Peyer's patch (tissue), 4 donors: ENCODE results near the gene MAN2A1. TPM values are rescaled to one million over a fixed set of nuclear protein-coding genes. Genes with fewer than 3 reads are reported as not detected.

Experiments used
- DNase-seq, 3 donors: peaks; one replicate each; pipeline ENCODE4 v3.0.0-alpha.2; 2017 to 2019
- H3K27ac ChIP-seq, 4 donors: fragments of 200-600 bp; sonication (generic); one replicate each; pipeline ENCODE4 v1.5.1; 2016 to 2019
- H3K27me3 ChIP-seq, 2 donors: fragments of 200-600 bp; sonication (generic); one replicate each; pipeline ENCODE4 v1.5.1; 2019
- H3K36me3 ChIP-seq, 3 donors: fragments of 200-600 bp; sonication (generic); one replicate each; pipeline ENCODE4 v1.5.1; 2016 to 2019
- H3K4me1 ChIP-seq, 4 donors: fragments of 200-600 bp; sonication (generic); one replicate each; pipeline ENCODE4 v1.5.1; 2016 to 2019
- H3K4me3 ChIP-seq, 4 donors: fragments of 200-600 bp; sonication (generic); 1 replicate in 3 of 4; 2 replicates in 1 of 4; pipeline ENCODE4 v1.5.1; 2016 to 2019; ENCODE audit warnings: mild to moderate bottlenecking in 1 of 4
- H3K9me3 ChIP-seq, 4 donors: fragments of 200-600 bp; sonication (generic); one replicate each; pipeline ENCODE4 v1.5.1; 2016 to 2019; ENCODE audit warnings: mild to moderate bottlenecking in 1 of 4
- CTCF ChIP-seq, 6 experiments: fragments of 450-650 bp in 4 of 6; fragments of 200-600 bp in 2 of 6; sonication (generic) in 1 of 6; IDR thresholded peaks; one replicate each; pipeline ENCODE4 v1.5.1; 2017 to 2019; ENCODE audit warnings: antibody characterized with exemption in 6 of 6, mild to moderate bottlenecking in 3 of 6, moderate library complexity in 1 of 6
- POLR2A ChIP-seq, 2 donors: fragments of 450-650 bp; IDR thresholded peaks; one replicate each; pipeline ENCODE4 v1.5.1; 2017; ENCODE audit warnings: antibody characterized with exemption in 2 of 2, mild to moderate bottlenecking in 2 of 2, moderate library complexity in 2 of 2
- total RNA-seq, 4 donors: library from RNA; depleted of rRNA; stranded (reverse); fragments of >200 nt; gene quantifications; one replicate each; pipeline ENCODE4 v1.1.0, GENCODE V29; 2016

Gene MAN2A1
- total RNA-seq, 4 donors from 2014 or later, result 52.8 to 112 (median 95.3) TPM

DNA sequence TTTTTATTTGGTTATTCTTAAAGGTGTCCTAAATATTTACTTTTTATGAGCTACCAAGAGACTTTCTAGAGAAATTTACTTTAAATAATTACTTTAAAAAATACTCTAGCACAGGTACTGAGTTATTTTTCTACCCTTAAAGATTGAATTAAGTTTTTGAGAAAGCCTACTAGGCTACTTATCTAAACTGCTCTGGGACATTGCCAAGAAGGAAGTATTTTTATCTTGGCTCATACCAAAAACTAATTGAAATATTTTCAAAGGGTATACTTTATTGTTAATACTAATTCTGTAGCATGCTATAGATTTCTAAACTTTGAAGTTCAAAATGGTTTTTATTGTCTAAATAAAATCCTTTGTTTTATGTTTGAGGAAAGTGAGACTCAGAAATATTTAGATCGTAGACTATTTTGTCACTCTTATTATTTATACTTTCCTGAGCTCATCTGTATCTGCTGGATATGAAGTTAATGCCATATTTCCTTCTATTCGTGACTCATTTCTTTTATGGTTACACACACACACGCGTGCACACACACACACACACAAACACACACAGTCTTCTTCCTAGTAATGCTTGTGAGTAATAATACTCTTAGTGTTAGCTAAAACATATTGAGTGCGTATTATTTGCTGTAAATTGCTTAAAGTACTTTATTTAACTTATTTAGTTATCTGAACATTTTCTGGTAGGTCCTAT lies 89.5 kb downstream of the MAN2A1 start:
- Histone ChIP-seq H3K4me3 (no peak overlapping the region), H3K36me3 (no peaks in the 10 kb centered on the region), H3K27me3 (no peaks in the 10 kb centered on the region), H3K4me1 (no peaks in the 10 kb centered on the region), H3K27ac (no peak overlapping the region), H3K9me3 (no peaks in the 10 kb centered on the region)
- DNase-seq, result no peak
- TF ChIP-seq CTCF (IDR thresholded peaks at IDR 0.05), result no peak
- no peak for TF ChIP-seq POLR2A (IDR thresholded peaks at IDR 0.05)

GRCh38 chr5:109784687-109785086 lies 95.0 kb downstream of the MAN2A1 start:
- H3K4me3 ChIP-seq, result no peak overlapping the region
- no peak overlapping the region for H3K27ac ChIP-seq
- no peaks in the 10 kb centered on the region for H3K27me3 ChIP-seq
- no peaks in the 10 kb centered on the region for H3K9me3 ChIP-seq
- no peaks in the 10 kb centered on the region for H3K4me1 ChIP-seq
- H3K36me3 ChIP-seq, result no peaks in the 10 kb centered on the region
- no peak for TF ChIP-seq CTCF (IDR thresholded peaks at IDR 0.05)
- TF ChIP-seq POLR2A (IDR thresholded peaks at IDR 0.05), result no peak
- no peak for DNase-seq

- Histone ChIP-seq H3K4me1 (no peaks in the 10 kb centered on the region), H3K27me3 (no peaks in the 10 kb centered on the region), H3K36me3 (no peaks in the 10 kb centered on the region), H3K4me3 (no peak overlapping the region), H3K9me3 (no peaks in the 10 kb centered on the region), H3K27ac (no peak overlapping the region)
- TF ChIP-seq POLR2A (IDR thresholded peaks at IDR 0.05), result no peak
- no peak for DNase-seq
These were observed 96.6 kb downstream of the MAN2A1 start for GRCh38 chr5:109786206-109786855.

DNA sequence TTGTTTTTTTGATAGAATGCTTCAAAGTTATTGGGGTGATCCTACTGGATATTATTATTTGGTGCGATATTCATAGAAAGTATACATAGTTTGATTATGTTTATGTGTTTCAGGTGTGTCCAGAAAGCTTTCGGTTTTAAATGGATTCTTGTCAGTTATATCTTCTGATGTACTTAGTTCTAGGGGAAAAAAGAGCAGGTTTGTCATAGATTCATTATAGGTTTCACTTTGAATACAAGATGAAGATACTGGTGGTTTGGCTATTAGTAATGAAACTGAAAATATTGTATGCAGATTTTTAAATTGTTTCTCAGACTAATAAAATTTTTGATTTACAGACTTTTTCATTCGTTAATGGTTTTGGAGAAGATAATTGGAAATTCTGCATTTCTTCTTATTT lies 98.9 kb downstream of the MAN2A1 start:
- Histone ChIP-seq H3K36me3 (no peaks in the 10 kb centered on the region), H3K27me3 (no peaks in the 10 kb centered on the region), H3K27ac (no peak overlapping the region), H3K4me1 (no peaks in the 10 kb centered on the region), H3K9me3 (no peaks in the 10 kb centered on the region), H3K4me3 (no peak overlapping the region)
- no peak for DNase-seq
- TF ChIP-seq CTCF (IDR thresholded peaks at IDR 0.05) (no peak), POLR2A (IDR thresholded peaks at IDR 0.05) (no peak)

DNA sequence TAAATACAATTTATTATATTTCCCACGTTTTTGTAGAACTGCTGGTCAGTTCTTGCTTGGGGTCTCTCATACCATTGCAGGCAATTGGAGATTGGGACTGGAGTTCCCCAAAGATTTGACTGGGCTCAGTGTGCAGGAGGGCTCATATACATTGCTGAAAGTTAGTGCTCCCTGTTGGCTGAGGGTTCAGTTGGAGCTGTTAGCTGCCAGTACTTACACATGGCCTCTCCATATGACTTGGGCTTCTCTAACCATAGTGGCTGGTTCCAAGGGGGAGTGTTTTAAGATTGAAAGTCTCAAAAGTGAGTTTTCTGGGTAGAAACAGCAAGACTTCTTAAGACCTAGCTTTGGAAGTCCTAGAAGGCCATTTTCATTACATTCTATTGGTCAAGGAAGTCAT lies 102.9 kb downstream of the MAN2A1 start:
- H3K4me1 ChIP-seq, result no peaks in the 10 kb centered on the region
- H3K27ac ChIP-seq, result no peak overlapping the region
- no peaks in the 10 kb centered on the region for H3K9me3 ChIP-seq
- no peaks in the 10 kb centered on the region for H3K27me3 ChIP-seq
- no peak overlapping the region for H3K4me3 ChIP-seq
- peaks cover 0 to 36% (median 0%) of the 10 kb centered on the region in 3 donors for H3K36me3 ChIP-seq
- no peak for TF ChIP-seq CTCF (IDR thresholded peaks at IDR 0.05)
- TF ChIP-seq POLR2A (IDR thresholded peaks at IDR 0.05), result no peak
- no peak for DNase-seq

GRCh38 chr5:109803854-109804253 lies 114.1 kb downstream of the MAN2A1 start:
- no peak overlapping the region for H3K27ac ChIP-seq
- H3K4me3 ChIP-seq, result no peak overlapping the region
- peaks cover 0 to 7% (median 0%) of the 10 kb centered on the region in 3 donors for H3K36me3 ChIP-seq
- no peak for DNase-seq
- H3K27me3 ChIP-seq, result no peaks in the 10 kb centered on the region
- no peaks in the 10 kb centered on the region for H3K9me3 ChIP-seq
- no peak for TF ChIP-seq CTCF (IDR thresholded peaks at IDR 0.05)
- no peak for TF ChIP-seq POLR2A (IDR thresholded peaks at IDR 0.05)
- no peaks in the 10 kb centered on the region for H3K4me1 ChIP-seq
